Osteocyte (in vitro differentiated cells): ENCODE measurements around the gene ADAMTSL1. TPM values are rescaled to one million over a fixed set of nuclear protein-coding genes. Genes with fewer than 3 reads are reported as not detected.

Experiments
- DNase-seq: peaks from one replicate; pipeline ENCODE4 v3.0.0; 2021; ENCODE audit warnings: mixed read lengths; ENCODE audit not compliant: unreplicated experiment; ENCODE audit errors: extremely low spot score
- H3K27ac Mint-ChIP-seq: one replicate; pipeline ENCODE4 v1.8.0; 2021; ENCODE audit warnings: mild to moderate bottlenecking, mixed read lengths; ENCODE audit not compliant: unreplicated experiment
- H3K27me3 Mint-ChIP-seq: one replicate; pipeline ENCODE4 v1.8.0; 2021; ENCODE audit warnings: mixed read lengths; ENCODE audit not compliant: unreplicated experiment
- H3K36me3 Mint-ChIP-seq: one replicate; pipeline ENCODE4 v1.8.0; 2021; ENCODE audit warnings: mixed read lengths; ENCODE audit not compliant: unreplicated experiment
- H3K4me1 Mint-ChIP-seq: one replicate; pipeline ENCODE4 v1.8.0; 2021; ENCODE audit warnings: mixed read lengths; ENCODE audit not compliant: unreplicated experiment
- H3K4me3 Mint-ChIP-seq: one replicate; pipeline ENCODE4 v1.8.0; 2021; ENCODE audit warnings: mild to moderate bottlenecking, moderate library complexity, mixed read lengths; ENCODE audit not compliant: unreplicated experiment
- H3K9me3 Mint-ChIP-seq: one replicate; pipeline ENCODE4 v1.8.0; 2021; ENCODE audit warnings: mixed read lengths; ENCODE audit not compliant: unreplicated experiment
- CTCF ChIP-seq: fragments of 200-600 bp; sonication (generic); IDR thresholded peaks from 2 replicates; pipeline ENCODE4 v1.5.0; 2021; ENCODE audit warnings: antibody characterized with exemption, mild to moderate bottlenecking, moderate library complexity
- total RNA-seq: library from RNA; stranded (reverse); gene quantifications from 2 replicates; pipeline ENCODE4 v1.2.1, GENCODE V29; 2021

Gene ADAMTSL1
- total RNA-seq, 1 donor from 2014 or later = 1.5 TPM

GRCh38 chr9:18849270-18849669 lies 375.3 kb downstream of the ADAMTSL1 start:
- no peaks in the 10 kb centered on the region for H3K4me1 Mint-ChIP-seq
- H3K4me3 Mint-ChIP-seq = no peak overlapping the region
- no peaks in the 10 kb centered on the region for H3K27me3 Mint-ChIP-seq
- DNase-seq = no peak
- no peaks in the 10 kb centered on the region for H3K9me3 Mint-ChIP-seq
- H3K27ac Mint-ChIP-seq = no peak overlapping the region
- no peak for TF ChIP-seq CTCF
- H3K36me3 Mint-ChIP-seq = no peaks in the 10 kb centered on the region

DNA sequence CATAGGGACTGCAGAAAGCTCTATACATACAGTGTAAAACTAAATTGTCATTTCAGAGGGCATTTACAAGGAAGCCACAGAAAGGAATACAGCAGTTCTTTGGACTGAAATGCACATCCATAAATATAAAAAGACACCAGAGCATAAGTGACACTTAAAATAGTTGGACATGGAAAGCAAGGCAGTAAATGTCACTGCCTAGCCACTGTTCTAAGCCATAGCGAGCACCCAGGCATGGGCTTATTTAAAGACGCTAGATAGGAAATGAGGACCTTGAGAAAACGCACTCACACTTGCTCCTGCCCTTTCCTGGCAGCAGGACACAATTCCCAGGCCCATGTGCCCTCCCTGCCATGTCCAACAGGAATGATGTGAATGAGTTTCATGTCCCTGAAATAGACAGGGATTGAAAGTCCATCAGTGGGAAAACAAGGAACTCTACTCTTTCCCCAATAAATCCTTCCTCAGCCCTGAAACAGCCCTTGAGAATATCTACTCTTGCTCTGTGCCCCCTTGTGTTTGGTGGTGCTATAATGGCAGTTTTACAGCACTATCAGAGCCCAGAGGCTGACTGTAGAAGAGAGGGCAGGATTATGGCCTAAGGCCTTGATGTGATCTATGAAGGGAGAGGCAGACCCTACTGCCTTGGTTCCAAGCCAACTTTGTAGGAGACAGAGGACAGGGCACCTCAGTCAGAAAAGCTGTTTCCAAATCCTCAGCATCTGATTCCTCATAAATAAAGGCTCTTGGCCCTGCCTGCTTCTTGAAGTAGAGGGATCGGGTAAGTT lies 376.1 kb downstream of the ADAMTSL1 start:
- no peak for TF ChIP-seq CTCF
- no peaks in the 10 kb centered on the region for H3K9me3 Mint-ChIP-seq
- no peaks in the 10 kb centered on the region for H3K27me3 Mint-ChIP-seq
- no peaks in the 10 kb centered on the region for H3K4me1 Mint-ChIP-seq
- no peak for DNase-seq
- H3K36me3 Mint-ChIP-seq = no peaks in the 10 kb centered on the region
- H3K4me3 Mint-ChIP-seq = no peak overlapping the region
- H3K27ac Mint-ChIP-seq = no peak overlapping the region

GRCh38 chr9:18851069-18851795 lies 377.3 kb downstream of the ADAMTSL1 start:
- no peak overlapping the region for H3K27ac Mint-ChIP-seq
- no peaks in the 10 kb centered on the region for H3K27me3 Mint-ChIP-seq
- H3K9me3 Mint-ChIP-seq = no peaks in the 10 kb centered on the region
- no peak overlapping the region for H3K4me3 Mint-ChIP-seq
- no peak for DNase-seq
- H3K4me1 Mint-ChIP-seq = no peaks in the 10 kb centered on the region
- no peak for TF ChIP-seq CTCF
- no peaks in the 10 kb centered on the region for H3K36me3 Mint-ChIP-seq

- no peak for TF ChIP-seq CTCF
- H3K27ac Mint-ChIP-seq = no peak overlapping the region
- DNase-seq = no peak
- no peaks in the 10 kb centered on the region for H3K27me3 Mint-ChIP-seq
- H3K4me1 Mint-ChIP-seq = no peaks in the 10 kb centered on the region
- H3K36me3 Mint-ChIP-seq = no peaks in the 10 kb centered on the region
- no peaks in the 10 kb centered on the region for H3K9me3 Mint-ChIP-seq
- H3K4me3 Mint-ChIP-seq = no peak overlapping the region
Measured at GRCh38 chr9:18855656-18856055, 381.7 kb downstream of the ADAMTSL1 start.

- TF ChIP-seq CTCF = no peak
- Mint-ChIP-seq H3K4me1 (peaks cover 4% of the 10 kb centered on the region), H3K4me3 (no peak overlapping the region), H3K27me3 (no peaks in the 10 kb centered on the region), H3K9me3 (no peaks in the 10 kb centered on the region), H3K36me3 (no peaks in the 10 kb centered on the region), H3K27ac (no peak overlapping the region)
- no peak for DNase-seq
Measured at GRCh38 chr9:18857334-18857733, 383.4 kb downstream of the ADAMTSL1 start.
